DMS 273 (cell line): ENCODE data around the gene GREB1L.

Experiments
- DNase-seq: peaks from one replicate; lab custom pipeline; 2025; ENCODE audit not compliant: unreplicated experiment; lab: John Stamatoyannopoulos, UW

GREB1L gene

GRCh38 chr18:21548647-21549046 is 306.6 kb downstream of the GREB1L start:
- no peak for DNase-seq

- DNase-seq: no peak
Measured at GRCh38 chr18:21550510-21550970, 308.5 kb downstream of the GREB1L start.

- peak; percentile 32 for DNase-seq
Measured at GRCh38 chr18:21557607-21558253, 315.7 kb downstream of the GREB1L start.

GRCh38 chr18:21559195-21559594 is 317.2 kb downstream of the GREB1L start:
- DNase-seq: no peak

GRCh38 chr18:21571772-21572171 is 329.7 kb downstream of the GREB1L start:
- no peak for DNase-seq
